Measurements from ENCODE around the gene GSG1L. TPM values are rescaled to one million over a fixed set of nuclear protein-coding genes. Genes with fewer than 3 reads are reported as not detected.
"Not testable (repeated sequence)": the region's sequence is repeated elsewhere in the genome, so short reads cannot be mapped to it uniquely, and the experiment has no call there.

The GSG1L gene
- total RNA-seq, 1 experiment from 2014 or later, result not detected

DNA sequence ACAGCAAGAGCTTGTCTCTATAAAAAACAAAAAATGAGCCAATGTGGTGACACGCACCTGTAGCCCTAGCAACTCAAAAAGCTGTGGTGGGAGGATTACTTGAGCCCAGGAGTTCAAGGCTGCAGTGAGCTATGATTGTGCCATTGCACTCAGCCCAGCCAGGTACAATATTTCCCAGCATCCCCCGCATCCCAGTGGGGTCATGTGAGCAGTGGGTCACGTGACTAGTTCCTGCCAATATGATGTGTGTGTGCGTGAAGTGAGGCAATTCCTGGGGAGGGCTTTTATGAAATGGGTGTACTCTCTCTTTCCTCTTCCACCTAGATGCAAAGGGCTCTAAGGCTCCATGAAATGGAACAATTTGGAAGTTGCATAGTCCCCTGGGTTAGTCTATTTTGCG, 81.3 kb downstream of the GSG1L start:
- DNase-seq (ENCODE audit: low read depth), result no peak

DNA sequence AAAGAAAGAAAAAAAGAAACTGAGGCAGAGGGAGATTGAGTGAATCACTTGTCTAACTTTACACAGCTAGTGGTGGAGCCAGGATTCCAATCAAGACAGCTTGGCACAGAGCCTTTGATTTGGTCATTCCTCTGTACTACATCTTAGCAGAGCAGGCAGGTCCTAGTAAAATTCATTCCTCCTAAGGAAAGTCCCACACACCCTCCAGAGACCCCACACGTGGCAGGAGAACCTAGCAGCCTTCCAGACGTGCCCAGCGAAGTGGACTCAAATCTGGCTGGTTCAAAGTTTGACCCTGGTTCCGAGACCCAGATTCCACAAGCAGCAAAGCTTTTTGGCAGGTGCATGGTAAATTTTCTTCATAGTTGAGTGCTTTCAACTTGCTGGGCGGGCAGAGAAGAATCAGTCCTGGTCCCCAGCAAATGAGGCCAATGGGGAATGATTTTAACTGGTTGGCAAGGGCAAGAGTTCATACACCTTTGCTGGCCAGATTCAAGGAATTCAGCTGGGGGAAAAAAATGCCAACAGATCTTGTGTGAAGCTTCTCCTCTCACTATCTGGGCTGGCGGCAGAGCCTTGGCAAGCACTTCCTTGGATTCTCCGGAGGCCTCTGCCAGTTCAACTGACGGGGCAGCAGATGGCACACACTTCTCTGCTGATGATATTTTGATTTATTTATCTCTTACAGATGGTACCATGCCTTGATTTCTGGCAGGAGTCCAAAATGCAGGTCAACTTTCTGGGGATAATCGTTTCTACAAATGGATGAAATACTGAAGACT, 82.4 kb downstream of the GSG1L start:
- no peak for DNase-seq (ENCODE audit: low read depth)

DNA sequence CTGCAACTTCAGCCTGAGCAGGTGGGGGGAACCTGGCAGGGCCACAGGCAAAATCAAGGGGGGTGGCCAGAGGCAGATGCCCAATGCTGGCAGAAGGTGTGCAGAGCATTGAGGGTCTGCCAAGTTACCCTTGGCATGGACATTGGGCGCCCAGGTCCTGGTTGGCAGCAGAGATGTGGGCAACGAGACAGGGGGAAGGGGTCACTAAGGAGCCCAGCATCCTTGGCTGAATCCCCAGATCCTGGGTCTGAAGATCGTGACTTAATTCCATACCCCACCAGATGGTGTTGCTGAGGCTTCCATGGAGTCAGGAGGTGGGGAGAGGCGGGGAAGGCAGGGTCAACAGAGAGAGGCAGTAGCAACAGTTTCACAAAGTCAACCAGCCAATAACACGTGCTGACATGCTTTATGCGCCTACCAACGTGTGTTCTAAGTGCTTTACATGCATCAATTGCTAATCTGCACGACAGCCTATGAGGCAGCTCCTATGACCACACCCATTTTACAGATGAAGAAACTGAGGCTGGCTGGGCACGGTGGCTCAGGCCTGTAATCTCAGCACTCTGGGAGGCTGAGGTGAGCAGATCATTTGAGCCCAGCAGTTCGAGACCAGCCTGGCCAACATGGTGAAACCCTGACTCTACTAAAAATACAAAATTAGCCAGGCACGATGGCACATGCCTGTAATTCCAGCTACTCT, 83.3 kb downstream of the GSG1L start:
- DNase-seq (ENCODE audit: low read depth), result no peak

DNA sequence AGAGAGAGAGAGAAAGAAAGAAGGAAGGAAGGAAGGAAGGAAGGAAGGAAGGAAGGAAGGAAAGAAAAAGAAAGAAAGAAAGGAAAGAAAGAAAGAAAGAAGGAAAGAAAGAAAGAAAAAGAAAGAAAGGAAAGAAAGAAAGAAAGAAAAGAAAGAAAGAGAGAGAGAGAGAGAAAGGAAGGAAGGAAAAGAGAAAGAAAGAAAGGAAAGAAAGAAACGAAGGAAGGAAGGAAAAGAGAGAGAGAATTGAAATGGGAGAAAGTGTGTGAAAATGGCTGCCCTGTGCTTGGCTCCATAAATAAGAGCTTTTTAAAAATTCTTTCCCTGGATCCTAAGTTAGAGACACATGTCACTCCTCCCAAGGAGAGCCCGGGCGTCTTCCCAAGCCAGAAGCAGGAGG, 83.8 kb downstream of the GSG1L start:
- DNase-seq (ENCODE audit: low read depth), result not testable (repeated sequence)

DNA sequence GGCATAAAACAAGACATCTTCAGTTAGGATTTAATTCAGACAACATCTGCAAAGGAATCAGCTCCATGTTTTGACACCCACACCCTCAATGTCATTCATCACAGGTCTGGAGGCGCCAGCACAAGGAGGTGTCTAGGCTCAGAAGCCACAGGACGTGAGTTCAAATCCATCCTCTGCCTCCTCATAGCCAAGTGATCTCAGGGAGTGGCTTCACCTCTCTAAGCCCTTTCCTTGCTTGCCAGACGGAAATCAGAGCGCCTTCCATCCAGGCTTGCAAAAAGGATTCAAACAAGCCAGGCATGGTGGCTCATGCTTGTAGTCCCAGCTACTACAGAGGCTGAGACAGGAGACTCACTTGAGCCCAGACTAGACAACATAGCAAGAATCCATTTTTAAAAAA, 84.6 kb downstream of the GSG1L start:
- no peak for DNase-seq (ENCODE audit: low read depth)

DNA sequence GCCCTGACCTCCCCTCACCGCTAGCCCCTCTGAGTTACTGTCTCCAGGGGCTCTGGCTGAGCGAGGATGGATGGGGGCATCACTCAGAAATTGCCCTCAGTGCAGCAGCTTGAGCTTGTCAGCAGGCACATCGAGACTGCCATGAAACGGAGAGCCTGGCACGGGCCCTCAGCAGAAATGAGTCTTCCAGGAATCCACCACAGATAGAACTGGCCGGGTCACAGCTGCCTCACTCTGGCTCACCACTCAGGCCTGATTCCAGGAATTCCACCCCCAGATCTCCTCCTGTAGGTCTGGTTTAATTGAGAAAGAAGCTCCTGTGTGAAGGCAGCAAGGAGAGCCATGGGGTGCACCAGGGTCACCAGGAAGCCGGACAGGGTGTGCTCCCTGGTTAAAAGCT, 85.5 kb downstream of the GSG1L start:
- DNase-seq (ENCODE audit: low read depth), result peak; percentile 7

DNA sequence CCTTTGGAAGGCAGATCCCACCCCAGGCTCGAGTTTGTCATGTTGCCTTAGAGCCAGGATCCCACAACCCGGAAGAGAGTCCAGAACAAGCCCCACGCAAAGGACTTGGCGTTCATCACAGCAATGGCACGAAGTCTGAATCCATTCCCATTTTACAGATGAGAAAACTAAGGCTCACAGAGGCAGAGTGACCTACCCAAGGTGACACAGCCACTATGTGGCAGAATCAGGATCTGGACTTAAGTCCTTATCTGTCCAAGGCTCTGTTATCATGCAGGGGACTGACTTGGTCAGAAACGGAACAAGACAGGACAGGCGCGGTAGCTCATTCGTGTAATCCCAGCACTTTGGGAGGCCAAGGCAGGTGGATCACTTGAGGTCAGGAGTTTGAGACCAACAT, 86.5 kb downstream of the GSG1L start:
- no peak for DNase-seq (ENCODE audit: low read depth)

DNA sequence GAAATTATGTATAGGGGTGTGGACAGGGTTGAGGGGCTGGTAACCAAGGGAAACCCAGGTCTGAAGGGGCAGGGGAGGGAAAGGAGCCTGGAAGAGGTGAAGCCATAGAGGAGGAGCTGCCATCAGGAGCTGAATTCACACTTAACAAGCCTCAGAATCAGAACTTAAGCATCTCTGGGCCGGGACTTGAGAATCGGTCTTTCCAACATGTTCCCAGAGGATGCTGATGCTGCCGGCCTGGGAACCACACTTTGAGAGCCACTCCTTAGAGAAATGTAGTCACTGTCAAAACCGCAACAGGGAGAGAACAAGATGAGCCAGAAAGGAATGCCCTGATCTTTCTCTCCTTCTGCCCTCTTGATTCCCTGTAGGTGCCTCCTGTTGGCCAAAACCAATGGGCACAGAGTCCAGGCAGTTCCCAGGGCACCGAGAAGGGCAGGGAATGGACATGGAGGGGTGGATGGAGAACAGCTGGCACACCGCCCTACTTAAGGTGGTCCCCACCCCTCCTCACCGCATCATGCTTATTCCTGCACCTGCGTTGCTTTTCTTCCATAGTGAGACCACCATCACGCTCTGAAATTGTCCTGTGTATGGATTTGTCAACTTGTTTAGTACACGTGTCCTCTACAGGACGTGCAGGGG, 88.5 kb downstream of the GSG1L start:
- no peak for DNase-seq (ENCODE audit: low read depth)

DNA sequence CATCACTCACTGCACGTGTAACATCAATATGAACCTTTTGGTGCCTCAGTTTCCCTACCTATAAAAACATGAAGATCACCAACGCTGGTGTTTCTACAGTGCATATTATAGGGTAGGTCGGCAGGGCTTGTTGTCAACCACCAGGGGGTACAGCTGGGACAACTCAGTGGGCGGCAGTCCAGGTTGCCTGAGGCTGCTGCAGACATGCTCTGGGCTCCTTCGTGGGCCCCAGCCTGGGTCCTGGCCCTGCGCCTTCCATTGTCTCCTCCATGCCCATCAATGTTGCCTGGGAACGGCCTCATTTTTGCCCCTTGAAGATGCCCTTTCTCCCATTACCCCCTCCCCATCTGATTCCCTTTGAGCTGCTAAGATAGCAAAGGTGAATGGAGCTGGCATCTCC, 89.8 kb downstream of the GSG1L start:
- no peak for DNase-seq (ENCODE audit: low read depth)

DNA sequence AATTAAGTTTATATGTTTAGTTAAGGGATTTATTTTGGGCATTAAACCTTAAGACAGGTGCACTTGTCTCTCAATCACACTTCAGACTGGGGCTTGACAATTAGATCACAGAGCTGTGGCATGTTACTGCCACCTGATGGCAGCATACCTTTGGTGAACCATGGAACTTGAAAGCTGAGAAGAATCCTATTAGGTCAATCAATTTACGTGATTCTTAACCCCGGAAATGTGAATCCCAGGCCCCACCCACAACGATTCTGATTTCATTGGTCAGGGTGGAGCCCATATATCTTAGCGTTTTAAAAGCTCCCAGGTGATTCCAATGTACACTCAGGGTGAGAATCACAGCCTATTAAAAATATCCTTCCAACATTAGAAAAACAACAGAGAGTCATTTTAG, 91.0 kb downstream of the GSG1L start:
- peak; percentile 42 for DNase-seq (ENCODE audit: low read depth)

DNA sequence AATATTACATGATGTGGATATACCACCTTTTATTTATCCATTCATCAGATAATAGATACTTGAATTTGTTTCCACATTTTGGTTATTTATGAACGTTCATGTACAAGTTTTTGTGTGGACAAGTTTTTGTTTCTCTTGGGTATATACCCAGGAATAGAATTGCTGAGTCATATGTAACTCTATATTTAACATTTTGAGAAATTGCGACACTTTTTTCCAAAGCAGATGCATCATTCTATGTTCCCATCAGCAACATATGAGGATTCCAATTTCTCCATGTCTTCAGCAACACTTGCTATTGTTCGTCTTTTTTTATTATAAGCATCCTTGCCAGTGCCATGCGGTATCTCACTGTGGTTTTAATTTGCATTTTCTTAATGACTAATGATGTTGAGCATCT, 93.9 kb downstream of the GSG1L start:
- DNase-seq (ENCODE audit: low read depth), result no peak

DNA sequence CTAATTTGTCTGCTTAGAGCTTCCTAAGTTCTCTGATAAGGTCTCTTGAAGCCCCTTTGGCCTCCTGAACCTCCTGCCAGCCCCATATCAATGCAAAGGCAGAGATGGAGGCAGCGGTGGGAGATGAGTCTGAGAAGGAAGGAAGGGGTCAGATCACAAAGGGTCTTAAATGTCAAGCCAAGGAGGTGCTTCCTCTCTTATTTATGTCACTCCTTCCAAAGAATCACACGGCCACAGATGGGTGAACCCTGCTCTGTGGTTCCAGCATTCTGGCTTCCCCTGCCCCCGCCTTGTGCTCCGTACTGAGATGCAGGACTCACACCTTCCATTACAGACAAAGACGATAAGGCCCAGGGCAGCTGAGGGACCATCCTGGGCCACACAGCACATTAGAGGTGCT, 96.3 kb downstream of the GSG1L start:
- DNase-seq (ENCODE audit: low read depth), result no peak

DNA sequence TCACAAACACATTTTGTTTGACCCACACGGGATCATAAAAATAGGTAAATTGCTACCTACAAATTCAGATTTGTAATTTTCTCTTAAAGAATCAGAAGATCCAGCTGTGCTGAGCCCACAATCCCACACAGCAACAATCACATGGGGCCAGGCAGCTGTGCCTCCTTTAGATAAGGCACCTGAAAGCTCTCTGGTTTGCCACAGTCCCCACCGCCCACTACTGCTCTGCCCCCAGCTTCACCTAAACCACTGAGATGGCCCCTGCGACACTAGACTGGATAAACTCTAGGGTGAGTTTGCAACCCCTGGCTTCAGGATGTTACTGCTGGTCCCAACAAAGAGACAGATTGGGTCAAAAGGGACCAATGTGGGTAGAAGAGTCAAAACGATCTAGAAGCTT, 96.8 kb downstream of the GSG1L start:
- DNase-seq (ENCODE audit: low read depth), result no peak

DNA sequence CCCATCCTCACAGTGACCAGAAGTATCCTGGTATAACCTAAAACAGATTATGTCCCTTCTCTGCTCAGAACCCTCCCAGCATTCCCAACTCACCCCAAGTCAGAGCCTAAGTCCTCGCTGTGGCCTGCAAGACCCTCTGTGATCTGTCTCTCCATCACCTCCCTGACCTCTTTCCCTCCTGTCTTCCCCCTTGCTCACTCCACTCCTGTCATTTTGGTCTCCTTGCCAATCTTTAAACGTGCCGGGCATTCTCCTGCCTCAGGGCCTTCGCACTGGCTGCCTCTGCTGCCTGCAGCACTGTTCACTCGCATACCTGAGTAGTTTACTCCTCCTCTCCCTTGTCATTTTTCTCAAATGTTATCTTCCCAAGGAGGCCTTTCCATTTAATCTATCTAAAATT, 97.7 kb downstream of the GSG1L start:
- no peak for DNase-seq (ENCODE audit: low read depth)

DNA sequence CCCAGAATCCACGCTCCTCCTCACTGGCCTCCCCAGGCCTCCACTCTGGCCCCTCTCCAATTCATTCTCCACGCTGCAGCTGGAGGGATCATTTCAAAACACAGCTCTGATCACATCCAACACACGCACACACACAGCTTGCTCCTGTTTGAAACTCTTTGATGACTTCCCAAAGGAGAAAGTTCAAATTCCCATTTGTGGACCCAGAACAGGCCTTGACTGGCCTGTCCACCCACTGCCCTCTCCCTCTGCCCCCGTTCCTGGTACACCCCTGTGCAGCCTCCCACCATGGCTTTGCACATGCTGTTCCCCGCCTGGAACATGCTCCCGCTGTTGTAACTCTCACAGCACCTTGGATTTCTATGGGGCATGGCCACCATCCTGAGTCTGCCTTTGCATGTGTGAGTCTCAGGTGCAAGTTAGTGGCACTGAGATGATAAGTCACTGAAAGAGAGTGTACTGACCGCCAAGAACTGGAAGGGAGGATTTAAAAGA, 100.0 kb downstream of the GSG1L start:
- no peak for DNase-seq (ENCODE audit: low read depth)

DNA sequence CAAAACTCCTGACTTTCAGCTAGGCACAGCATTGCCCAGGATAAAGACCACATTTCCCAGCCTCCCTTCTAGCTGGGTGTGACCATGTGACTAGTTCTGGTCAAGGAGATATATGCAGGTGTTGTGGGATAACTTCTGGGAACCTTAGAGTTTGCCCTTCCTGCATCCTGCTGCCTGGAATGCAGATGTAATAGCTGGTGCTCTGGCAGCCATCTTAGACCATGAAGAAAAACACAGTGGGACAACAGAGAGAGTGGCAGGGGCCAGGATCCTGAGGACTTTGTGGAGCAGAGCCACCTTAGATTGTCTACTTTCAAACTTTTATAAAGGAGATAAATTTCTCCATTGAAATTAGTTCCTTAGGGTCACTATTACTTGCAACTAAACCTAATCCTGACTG, 101.3 kb downstream of the GSG1L start:
- DNase-seq (ENCODE audit: low read depth), result no peak

DNA sequence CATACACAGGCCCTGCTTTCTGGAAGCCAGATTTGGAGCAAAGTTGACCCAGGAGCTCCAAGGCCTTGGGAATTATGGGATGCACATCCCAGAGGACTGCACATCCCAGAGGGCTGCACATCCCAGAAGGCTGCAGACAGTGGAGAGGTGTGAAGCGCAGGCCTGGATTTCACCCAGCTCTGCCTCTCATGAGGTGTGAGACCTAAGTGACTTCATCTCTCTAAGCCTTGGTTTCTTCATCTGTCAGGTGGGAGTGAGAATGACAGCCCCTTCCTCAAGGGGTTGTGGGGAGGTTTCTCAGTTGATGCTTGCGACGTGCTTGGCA, 102.3 kb downstream of the GSG1L start:
- DNase-seq (ENCODE audit: low read depth), result no peak

DNA sequence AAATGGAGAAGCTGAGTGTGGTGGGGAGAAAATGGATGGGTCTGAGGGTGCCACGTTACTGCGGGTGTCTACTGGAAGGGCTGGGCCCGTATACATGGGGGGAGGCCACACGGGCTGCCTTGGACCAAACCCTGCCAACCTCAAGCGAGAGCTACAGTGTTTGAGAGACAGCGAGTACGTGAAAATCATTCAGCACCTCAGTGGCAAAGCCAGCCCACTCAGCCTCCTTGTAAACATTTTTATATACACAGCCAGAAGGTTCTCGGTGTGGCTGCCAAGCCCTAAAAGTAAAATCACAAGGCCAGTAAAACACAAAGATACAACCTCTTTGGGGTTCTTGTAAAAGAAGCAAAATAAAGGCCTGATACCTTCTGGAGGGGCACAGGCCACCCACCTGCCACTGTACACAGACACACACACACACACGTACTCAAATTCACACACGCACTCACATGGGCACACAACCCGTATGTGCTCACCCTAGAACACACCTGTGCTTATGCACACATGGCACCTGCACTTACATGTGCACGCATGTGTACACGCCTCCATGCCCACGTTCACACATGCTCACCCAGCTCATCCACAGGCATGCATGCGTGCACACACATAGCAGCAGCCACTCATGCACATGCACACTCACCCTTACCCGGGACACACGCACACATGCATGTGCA, 102.8 kb downstream of the GSG1L start:
- no peak for DNase-seq (ENCODE audit: low read depth)

DNA sequence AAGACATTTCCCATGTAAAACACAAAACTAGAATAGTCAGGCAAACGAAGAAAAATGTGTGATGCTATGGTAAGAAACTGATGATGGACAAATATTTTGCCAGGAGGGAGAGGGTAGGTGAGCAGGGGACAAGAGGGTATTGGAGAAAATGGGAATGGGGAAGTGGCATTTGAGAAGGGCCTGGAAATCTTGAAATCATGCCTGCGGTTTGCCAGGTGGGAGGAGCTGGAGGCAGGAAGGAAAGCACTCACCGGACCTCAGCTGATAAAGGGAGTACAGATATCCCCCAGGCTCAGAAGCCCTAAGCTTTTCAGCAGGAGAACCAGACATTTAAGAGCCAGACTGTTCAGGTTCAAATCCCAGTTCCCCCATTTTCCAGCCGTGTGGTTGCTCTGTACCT, 103.6 kb downstream of the GSG1L start:
- DNase-seq (ENCODE audit: low read depth), result no peak

DNA sequence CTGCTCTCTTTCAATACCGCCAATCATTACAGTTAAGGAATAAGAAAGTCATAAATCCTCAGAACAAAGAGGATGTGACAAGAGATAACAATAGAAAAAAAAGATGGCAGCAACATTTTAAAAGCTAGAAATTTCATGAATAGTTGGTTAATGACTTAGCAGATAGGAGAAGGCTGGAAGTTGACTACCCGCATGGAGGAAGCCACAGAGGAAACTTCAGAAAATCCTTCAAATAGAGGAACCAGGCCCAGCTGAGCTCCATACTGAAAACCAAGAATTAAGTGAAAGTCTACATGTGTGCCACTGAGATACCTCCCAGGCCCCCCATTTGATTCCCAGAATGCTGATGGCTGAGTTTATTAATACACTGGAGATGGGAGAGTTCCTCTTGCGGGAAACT, 109.3 kb downstream of the GSG1L start:
- no peak for DNase-seq (ENCODE audit: low read depth)

DNA sequence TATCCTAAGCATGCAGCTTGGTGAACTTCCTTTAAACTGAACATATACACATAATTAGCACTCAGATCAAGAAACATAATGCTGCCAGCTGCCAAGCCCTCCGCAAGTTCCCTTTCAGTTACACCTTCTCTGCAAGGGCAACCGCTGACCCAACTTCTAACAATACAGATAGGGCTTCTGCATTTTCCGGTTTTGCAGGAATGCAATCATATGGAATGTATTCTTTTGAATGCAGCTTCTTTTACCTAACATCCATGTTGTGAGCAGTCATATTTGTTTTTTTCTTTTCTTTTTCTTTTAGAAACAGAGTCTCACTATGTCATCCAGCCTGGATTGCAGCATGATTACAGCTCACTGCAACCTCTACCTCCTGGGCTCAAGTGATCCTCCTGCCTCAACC, 110.7 kb downstream of the GSG1L start:
- no peak for DNase-seq (ENCODE audit: low read depth)

DNA sequence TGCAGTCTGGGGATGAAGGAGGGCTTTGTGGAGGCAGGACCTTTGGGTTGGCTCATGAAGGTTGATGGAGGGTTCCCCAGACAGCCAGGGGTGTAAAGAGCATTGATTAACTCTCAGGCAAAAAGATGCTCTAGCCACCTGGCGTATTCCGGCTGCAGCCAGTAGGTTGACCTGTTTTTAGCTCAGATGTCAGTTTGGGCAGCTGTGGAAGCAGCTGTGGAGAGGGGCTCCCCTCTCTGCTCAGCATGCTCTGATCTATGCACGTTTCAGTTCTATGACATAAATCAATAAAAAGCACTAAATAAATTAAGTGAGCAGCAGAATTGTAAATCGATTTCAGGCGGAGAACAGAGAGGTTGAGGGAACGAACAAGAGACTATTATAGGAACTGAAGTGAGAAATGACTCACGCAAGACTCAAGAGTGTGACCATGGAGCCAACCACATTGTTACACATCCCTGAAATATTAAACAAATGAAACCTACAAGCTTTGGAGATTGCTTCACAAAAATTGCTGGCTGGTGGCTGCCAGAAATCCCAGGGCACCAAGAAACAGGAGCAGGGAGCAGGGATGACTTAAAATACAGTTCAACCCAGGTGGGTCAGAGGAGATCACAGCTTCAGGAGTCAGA, 111.9 kb downstream of the GSG1L start:
- DNase-seq (ENCODE audit: low read depth), result peak; percentile 53
